HepG2 (cell line): ENCODE measurements around the gene ARPC1A. TPM values are rescaled to one million over a fixed set of nuclear protein-coding genes. Genes with fewer than 3 reads are reported as not detected.
A peak's percentile ranks its signal among the peaks of the same experiment; 100 is the strongest.

Experiments
- AHDC1 ChIP-seq: sonication (generic); formaldehyde crosslinking; IDR thresholded peaks from 2 replicates; pipeline ENCODE4 v1.5.1; 2020; ENCODE audit warnings: mild to moderate bottlenecking, missing genetic modification reagents, borderline replicate concordance
- ELF4 ChIP-seq: sonication (generic); formaldehyde crosslinking; IDR thresholded peaks from 2 replicates; pipeline ENCODE4 v1.5.0; 2020; ENCODE audit warnings: missing genetic modification reagents, mild to moderate bottlenecking, moderate library complexity, borderline replicate concordance
- FOXC1 ChIP-seq: sonication (generic); formaldehyde crosslinking; IDR thresholded peaks from 2 replicates; pipeline ENCODE4 v1.8.0; 2022; ENCODE audit warnings: mild to moderate bottlenecking, missing genetic modification reagents, borderline replicate concordance
- GABPA ChIP-seq, 2 experiments: IDR thresholded peaks; 2 replicates each; pipeline ENCODE4 v1.6.1; 2011 to 2016; ENCODE audit warnings: low read depth in 2 of 2, low read length in 1 of 2, missing biosample characterization in 1 of 2, missing genetic modification characterization in 1 of 2
- IKZF1 ChIP-seq: fragments of 450-650 bp; IDR thresholded peaks from 2 replicates; pipeline ENCODE4 v1.7.1; 2016
- IKZF5 ChIP-seq: IDR thresholded peaks from 2 replicates; pipeline ENCODE4 v1.6.1; 2018; ENCODE audit warnings: missing genetic modification reagents, mild to moderate bottlenecking, missing compliant biosample characterization
- ISL2 ChIP-seq: sonication (generic); formaldehyde crosslinking; IDR thresholded peaks from 2 replicates; pipeline ENCODE4 v1.5.0; 2020; ENCODE audit warnings: missing genetic modification reagents
- RARA ChIP-seq: IDR thresholded peaks from 2 replicates; pipeline ENCODE4 v1.6.1; 2016; ENCODE audit warnings: missing genetic modification reagents, missing compliant biosample characterization
- SIN3B ChIP-seq: fragments of 150-350 bp; IDR thresholded peaks from 2 replicates; pipeline ENCODE4 v1.6.1; 2014; ENCODE audit warnings: low read length
- ZNF160 ChIP-seq: sonication (generic); formaldehyde crosslinking; IDR thresholded peaks from 2 replicates; pipeline ENCODE4 v1.8.0; 2022; ENCODE audit warnings: mild to moderate bottlenecking, inconsistent platforms, missing genetic modification reagents
- ZNF335 ChIP-seq: sonication (generic); formaldehyde crosslinking; IDR thresholded peaks from 2 replicates; pipeline ENCODE4 v1.4.0; 2020; ENCODE audit warnings: missing genetic modification reagents
- ZNF354B ChIP-seq: sonication (generic); formaldehyde crosslinking; IDR thresholded peaks from 2 replicates; pipeline ENCODE4 v1.8.0; 2022; ENCODE audit warnings: mild to moderate bottlenecking, missing genetic modification reagents
- ZNF451 ChIP-seq: sonication (generic); formaldehyde crosslinking; IDR thresholded peaks from 2 replicates; pipeline ENCODE4 v1.5.0; 2020; ENCODE audit warnings: mild to moderate bottlenecking, missing genetic modification reagents
- ZNF570 ChIP-seq: sonication (generic); formaldehyde crosslinking; IDR thresholded peaks from 2 replicates; pipeline ENCODE4 v1.4.0; 2020; ENCODE audit warnings: mild to moderate bottlenecking, missing genetic modification reagents, borderline replicate concordance
- ZNF616 ChIP-seq: sonication (generic); formaldehyde crosslinking; IDR thresholded peaks from 2 replicates; pipeline ENCODE4 v1.5.0; 2020; ENCODE audit warnings: low read depth, mild to moderate bottlenecking, missing genetic modification reagents
- polyA plus RNA-seq, 8 experiments: library from polyadenylated mRNA; depleted of rRNA in 3 of 8; stranded (reverse) in 7 of 8; unstranded in 1 of 8; fragments of >200 nt; fragmentation: Illumina TruSeq in 4 of 8; extraction: Trizol in 4 of 8; gene quantifications; 2 replicates each; pipeline versions ENCODE4 v1.2.1 to v1.2.3, GENCODE V29; 2011 to 2016; ENCODE audit warnings: low read depth in 4 of 8, missing spikeins in 1 of 8, mixed read lengths in 1 of 8; ENCODE audit not compliant: insufficient read depth in 1 of 8
- total RNA-seq, 5 experiments: library from RNA; depleted of rRNA; stranded (reverse); fragments of >200 nt; fragmentation: Illumina TruSeq; extraction: Trizol; gene quantifications; 2 replicates each; pipeline ENCODE4 v1.2.3, GENCODE V29; 2016; ENCODE audit warnings: low read depth in 1 of 5
- TF ChIP-seq, protein P1 (sequence below): sonication (generic); formaldehyde crosslinking; IDR thresholded peaks from 2 replicates; pipeline ENCODE4 v1.9.0; 2021; ENCODE audit warnings: missing genetic modification reagents, mild to moderate bottlenecking, borderline replicate concordance
- TF ChIP-seq, protein P2 (sequence below): sonication (generic); formaldehyde crosslinking; IDR thresholded peaks from 2 replicates; pipeline ENCODE4 v1.4.0; 2020; ENCODE audit warnings: missing genetic modification reagents

ARPC1A gene
- total and polyA plus RNA-seq, 2 of the 13 experiments (the other 11 are each of a cell fraction or from before 2014, with no cell fraction given) = 44.3 to 88.5 TPM

DNA sequence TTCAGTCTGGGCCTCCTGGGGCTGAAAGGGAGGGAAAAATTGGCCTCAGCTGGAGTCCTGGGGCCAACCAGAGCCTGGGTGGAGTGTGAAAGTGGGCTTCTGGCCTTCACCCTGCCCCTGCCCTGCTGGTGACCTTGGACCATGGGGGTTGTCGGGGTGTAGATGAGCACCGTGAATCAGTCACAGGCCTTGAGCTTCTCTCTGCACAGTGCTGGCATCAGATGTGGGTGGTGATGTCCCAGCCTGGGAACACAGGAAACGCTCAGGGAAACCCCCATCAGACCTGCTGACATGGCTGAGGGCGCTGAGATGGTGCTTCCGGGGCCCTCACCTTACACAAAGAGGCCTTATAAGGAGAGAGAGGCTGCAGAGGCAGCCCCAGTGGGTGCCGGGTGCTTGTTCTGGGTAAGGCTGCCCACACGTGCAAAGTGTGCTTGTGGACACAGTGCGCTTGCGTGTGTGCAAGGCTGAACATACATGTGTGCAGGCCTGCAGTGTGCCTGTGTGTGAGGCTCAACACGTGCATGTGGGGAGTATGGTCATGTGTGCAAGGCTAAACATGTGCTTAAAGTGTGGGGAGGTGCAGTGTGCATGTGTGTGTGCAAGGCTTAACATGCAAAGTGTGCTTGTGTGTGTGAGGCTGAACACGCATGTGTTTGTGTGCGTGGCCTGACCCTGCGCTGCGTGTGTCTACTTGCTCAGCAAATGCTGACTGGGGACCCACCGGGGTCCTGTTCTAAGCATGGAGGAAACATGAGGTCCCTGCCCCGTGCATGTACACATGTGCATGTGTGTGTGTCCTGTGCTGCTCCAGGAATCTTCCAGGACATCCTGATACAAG, 55.3 kb downstream of the ARPC1A start (continued):
- TF ChIP-seq RARA = peak; percentile 87
- TF ChIP-seq AHDC1 (CRISPR knock-in tag) = no peak
- TF ChIP-seq ISL2 (CRISPR knock-in tag) = no peak
- TF ChIP-seq IKZF5 (CRISPR knock-in tag) = no peak
- no peak for TF ChIP-seq SIN3B
- no peak for TF ChIP-seq ZNF354B (CRISPR knock-in tag)
- TF ChIP-seq ZNF570 = no peak
- TF ChIP-seq, protein P1, sequence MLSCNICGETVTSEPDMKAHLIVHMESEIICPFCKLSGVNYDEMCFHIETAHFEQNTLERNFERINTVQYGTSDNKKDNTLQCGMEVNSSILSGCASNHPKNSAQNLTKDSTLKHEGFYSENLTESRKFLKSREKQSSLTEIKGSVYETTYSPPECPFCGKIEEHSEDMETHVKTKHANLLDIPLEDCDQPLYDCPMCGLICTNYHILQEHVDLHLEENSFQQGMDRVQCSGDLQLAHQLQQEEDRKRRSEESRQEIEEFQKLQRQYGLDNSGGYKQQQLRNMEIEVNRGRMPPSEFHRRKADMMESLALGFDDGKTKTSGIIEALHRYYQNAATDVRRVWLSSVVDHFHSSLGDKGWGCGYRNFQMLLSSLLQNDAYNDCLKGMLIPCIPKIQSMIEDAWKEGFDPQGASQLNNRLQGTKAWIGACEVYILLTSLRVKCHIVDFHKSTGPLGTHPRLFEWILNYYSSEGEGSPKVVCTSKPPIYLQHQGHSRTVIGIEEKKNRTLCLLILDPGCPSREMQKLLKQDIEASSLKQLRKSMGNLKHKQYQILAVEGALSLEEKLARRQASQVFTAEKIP = no peak
- TF ChIP-seq IKZF1 = no peak
- no peak for TF ChIP-seq ZNF451 (CRISPR knock-in tag)
- no peak for TF ChIP-seq ZNF616 (CRISPR knock-in tag)
- TF ChIP-seq ELF4 (CRISPR knock-in tag) = no peak
- TF ChIP-seq FOXC1 (CRISPR knock-in tag) = no peak
- no peak for TF ChIP-seq ZNF335
- TF ChIP-seq ZNF160 (CRISPR knock-in tag) = no peak
- TF ChIP-seq, protein P2, sequence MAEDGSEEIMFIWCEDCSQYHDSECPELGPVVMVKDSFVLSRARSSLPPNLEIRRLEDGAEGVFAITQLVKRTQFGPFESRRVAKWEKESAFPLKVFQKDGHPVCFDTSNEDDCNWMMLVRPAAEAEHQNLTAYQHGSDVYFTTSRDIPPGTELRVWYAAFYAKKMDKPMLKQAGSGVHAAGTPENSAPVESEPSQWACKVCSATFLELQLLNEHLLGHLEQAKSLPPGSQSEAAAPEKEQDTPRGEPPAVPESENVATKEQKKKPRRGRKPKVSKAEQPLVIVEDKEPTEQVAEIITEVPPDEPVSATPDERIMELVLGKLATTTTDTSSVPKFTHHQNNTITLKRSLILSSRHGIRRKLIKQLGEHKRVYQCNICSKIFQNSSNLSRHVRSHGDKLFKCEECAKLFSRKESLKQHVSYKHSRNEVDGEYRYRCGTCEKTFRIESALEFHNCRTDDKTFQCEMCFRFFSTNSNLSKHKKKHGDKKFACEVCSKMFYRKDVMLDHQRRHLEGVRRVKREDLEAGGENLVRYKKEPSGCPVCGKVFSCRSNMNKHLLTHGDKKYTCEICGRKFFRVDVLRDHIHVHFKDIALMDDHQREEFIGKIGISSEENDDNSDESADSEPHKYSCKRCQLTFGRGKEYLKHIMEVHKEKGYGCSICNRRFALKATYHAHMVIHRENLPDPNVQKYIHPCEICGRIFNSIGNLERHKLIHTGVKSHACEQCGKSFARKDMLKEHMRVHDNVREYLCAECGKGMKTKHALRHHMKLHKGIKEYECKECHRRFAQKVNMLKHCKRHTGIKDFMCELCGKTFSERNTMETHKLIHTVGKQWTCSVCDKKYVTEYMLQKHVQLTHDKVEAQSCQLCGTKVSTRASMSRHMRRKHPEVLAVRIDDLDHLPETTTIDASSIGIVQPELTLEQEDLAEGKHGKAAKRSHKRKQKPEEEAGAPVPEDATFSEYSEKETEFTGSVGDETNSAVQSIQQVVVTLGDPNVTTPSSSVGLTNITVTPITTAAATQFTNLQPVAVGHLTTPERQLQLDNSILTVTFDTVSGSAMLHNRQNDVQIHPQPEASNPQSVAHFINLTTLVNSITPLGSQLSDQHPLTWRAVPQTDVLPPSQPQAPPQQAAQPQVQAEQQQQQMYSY (CRISPR knock-in tag) = no peak
- no peak for TF ChIP-seq GABPA (IDR thresholded peaks at IDR 0.05; ENCODE audit: low read depth, low read length)
- TF ChIP-seq GABPA (CRISPR knock-in tag; IDR thresholded peaks at IDR 0.05; ENCODE audit: low read depth) = peak; percentile 63
